GM18858 (cell line): ENCODE results near the gene MRPS2.
"Not testable (repeated sequence)": the region's sequence is repeated elsewhere in the genome, so short reads cannot be mapped to it uniquely, and the experiment has no call there.

Experiments
- ATAC-seq: cut with Tn5 transposase; IDR thresholded peaks from one replicate; pipeline ENCODE4 v1.9.1; 2021; ENCODE audit not compliant: unreplicated experiment

MRPS2 gene

DNA sequence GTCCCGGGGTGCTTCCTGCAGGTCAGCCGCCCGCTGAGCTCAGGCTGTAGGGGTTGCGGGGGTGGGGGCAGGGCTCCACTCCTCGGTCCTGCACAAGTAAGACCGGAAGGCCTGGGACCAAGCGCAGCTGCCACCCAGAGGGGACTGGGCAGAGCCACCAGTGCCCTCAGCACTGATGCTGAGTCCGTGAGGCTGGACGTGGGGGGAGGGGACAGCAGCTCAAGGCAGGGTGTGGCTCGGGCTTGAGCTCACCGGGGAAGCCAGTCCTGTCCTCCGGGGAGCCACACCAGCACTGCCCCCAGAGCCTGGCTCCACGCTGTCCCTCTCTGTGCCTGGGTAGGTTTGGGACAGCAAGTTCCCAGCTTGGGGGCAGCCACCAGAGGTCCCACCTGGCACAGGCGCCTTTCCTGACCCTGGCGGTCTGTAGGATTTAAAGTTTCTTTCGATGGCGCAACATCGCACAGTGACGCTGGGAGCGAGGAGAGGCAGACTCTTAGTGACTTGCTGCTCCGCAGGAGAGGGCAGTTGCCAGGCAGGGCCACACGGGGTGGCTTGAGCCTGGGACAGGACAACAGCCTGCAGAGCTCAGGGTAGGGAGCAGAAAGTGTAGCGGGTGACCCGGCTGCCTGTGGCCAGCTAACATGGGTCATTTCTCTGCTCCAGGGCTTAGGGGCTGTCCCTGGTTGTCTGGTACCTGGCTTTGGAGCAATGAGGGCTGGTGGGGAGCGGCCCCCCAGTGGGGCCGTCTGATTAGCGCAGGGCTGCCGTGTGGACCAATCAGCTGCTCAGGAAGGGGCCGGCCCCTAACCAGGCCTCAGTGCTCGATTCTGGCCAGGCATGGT is 26.5 kb downstream of the MRPS2 start:
- ATAC-seq, result no peak

DNA sequence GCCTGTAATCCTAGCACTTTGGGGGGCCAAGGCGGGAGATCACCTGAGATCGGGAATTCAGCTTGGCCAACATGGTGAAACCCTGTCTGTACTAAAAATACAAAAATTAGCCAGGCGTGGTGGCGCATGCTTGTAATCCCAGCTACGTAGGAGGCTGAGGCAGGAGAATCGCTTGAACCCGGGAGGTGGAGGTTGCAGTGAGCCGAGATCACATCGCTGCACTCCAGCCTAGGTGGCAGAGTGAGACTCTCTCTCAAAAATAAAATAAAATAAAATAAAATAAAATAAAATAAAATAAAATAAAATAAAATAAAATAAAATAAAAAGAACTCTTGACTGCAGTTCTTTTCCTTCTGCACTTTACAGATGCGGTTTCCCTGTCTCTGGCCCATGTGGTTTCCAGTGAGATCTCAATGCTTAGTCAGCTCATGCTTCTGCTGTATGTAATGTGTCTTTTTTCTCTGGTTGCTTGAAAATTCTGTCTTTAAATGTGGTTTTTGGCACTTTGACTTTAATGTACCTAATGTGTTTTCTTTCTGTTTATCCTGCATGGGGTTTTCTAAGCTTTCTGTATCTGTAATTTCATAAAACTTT is 28.5 kb downstream of the MRPS2 start:
- ATAC-seq, result not testable (repeated sequence)

DNA sequence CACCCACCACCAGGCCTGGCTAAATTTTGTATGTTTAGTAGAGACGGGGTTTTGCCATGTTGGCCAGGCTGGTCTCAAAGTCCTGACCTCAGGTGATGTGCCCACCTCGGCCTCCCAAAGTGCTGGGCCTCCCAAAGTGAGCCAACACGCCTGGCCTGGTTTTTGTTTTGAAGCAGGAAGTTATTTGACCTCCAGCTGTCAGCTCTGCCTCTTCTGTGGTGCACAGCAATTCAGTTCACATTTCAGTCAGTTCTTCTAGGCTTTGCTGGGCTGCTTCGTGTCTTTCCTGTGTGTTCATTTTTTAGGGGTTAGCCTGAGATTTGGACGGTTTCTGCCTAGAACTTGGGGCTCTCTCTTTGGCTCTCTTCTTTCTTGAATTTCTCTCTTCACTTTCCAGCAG is 29.7 kb downstream of the MRPS2 start:
- ATAC-seq, result no peak

- no peak for ATAC-seq
Observed at GRCh38 chr9:135531096-135531495, 30.6 kb downstream of the MRPS2 start.

DNA sequence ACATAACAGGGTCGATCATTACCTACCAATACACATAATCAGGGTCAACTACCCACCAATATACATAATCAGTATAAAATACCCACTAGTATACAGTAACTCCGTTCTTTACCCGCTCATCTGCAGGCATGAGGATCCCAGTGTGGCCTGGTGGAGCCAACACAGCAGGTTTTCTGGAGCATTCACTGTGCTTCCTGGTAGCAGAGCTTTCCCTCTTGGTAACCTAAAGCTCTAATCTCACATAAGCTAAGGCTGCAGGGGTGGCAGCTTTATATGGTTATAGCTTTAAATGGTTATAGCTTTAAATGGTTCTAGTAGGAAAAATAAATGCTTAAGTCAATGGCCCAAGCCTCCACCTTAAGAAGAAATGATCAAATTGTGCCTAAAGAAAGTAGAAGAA is 32.6 kb downstream of the MRPS2 start:
- no peak for ATAC-seq

- no peak for ATAC-seq
Observed at GRCh38 chr9:135533674-135534073, 33.2 kb downstream of the MRPS2 start.

GRCh38 chr9:135534192-135534711 is 33.8 kb downstream of the MRPS2 start:
- ATAC-seq, result not testable (repeated sequence)

GRCh38 chr9:135534826-135535225 is 34.3 kb downstream of the MRPS2 start:
- not testable (repeated sequence) for ATAC-seq

DNA sequence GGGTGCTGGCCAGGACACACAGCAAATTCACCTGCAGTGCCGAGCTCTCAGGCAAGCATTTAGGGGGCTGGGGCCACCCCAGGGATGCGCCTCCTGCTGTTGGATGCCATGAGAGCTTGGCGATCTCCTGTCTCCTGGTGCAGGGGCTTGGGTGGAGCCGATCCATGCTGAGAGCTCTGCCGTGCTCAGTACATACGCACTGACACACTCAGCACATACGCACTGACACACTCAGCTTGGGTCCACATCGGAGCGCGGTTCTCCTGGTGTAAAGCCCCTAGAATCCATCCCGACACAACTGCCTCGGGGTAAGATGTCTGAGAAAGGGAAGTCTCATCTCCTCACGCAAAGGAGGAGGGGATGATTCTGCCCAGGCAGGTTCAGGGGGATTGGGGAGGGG is 35.1 kb downstream of the MRPS2 start:
- not testable (repeated sequence) for ATAC-seq

GRCh38 chr9:135536216-135536615 is 35.7 kb downstream of the MRPS2 start:
- ATAC-seq, result no peak

GRCh38 chr9:135543262-135543894 is 42.9 kb downstream of the MRPS2 start:
- ATAC-seq, result not testable (repeated sequence)

GRCh38 chr9:135544981-135545635 is 44.6 kb downstream of the MRPS2 start:
- no peak for ATAC-seq

DNA sequence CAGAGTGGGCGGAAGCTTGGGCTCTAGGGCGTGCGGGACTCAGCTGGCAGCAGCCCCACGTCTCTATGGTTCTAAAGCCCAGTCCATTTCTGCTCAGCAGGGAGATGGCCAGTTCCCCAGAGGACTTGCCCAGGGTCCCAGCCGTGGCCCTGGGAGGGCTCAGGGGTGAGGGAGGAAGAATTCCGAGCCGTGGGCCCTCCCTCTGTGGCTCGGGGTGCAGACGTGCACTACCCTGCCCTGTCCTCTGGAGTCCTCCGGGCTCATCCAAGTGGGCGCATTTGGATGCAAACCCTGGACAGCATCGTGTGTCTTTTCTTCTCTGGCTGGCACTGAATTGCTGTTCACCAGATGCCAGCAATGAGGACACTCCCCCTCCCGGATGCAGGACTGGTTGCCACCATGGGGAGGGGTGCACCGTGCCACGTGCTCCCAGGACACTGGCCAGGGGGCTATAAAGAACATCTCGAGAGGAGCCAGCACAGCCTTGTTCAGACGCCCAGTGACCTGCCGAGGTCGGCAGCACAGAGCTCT is 45.2 kb downstream of the MRPS2 start, which contains the start of gene OBP2A:
Gene OBP2A, plus strand, starts transcription at position 481 of the 531 bp plus-strand sequence. CDS start 55 bp downstream, outside the sequence.
- ATAC-seq, result not testable (repeated sequence)

DNA sequence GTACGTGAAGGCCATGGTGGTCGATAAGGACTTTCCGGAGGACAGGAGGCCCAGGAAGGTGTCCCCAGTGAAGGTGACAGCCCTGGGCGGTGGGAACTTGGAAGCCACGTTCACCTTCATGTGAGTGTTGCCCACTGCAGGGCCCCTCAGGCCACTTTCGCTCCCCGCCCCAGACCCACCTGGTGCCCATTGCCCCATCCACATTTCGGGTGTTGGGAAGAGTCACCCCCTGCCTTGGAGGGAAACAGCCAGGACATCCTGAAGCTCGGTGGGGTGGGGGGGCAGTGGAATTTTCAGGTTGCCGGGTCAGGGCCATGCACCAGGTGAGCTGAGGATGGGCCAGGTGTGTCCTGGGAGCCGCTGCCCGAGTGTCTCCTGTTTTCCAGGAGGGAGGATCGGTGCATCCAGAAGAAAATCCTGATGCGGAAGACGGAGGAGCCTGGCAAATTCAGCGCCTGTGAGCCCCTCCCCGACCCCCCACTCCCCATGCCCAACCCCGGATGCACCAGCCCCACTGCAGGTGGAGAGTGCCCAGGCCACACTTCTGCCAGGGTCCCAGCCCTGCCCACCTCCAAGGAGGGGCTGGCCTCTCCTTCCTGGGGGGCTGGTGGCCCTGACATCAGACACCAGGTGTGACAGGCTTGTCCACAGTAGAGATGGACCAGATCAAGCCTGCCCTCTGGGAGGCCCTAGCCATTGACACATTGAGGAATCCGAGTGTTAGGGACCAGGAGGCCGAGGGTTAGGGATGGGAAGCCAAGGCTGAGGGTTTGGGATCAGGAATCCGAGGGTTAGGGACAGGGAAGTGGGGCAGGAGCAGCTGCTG is 46.5 kb downstream of the MRPS2 start:
- ATAC-seq, result not testable (repeated sequence)

GRCh38 chr9:135547756-135548736 is 47.6 kb downstream of the MRPS2 start:
- ATAC-seq, result no peak

- not testable (repeated sequence) for ATAC-seq
Observed at GRCh38 chr9:135549478-135550343, 49.2 kb downstream of the MRPS2 start.

DNA sequence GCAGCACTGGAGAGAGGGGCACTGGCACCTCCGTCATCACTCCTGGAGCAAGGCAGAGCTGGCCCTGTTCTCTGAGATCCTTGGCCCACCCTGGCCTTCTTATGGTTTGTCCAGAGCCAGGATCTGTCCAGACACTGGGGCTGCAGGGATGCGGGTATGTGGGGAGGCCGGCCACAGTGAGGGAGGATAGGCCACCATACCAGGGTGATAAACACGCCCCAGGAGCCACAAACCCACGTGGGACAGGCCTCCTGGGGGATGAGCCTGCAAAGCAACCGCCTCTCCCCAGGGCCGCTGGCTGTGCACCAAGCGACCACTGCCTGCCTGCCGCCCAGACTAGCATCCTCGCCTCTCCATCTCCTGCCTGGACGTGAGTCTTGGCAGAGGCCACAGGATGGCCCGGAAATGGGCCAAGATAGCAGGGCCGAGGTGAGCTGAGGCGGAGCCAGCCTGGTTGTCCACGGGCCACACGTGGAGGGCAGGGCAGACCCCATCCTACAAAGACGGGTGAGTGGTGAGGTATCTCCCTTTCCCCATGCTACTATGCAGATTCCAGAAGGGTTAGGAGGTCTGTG is 49.9 kb downstream of the MRPS2 start:
- no peak for ATAC-seq
